Measurements from ENCODE around the gene CUX1. TPM values are rescaled to one million over a fixed set of nuclear protein-coding genes. Genes with fewer than 3 reads are reported as not detected.
A peak's percentile ranks its signal among the peaks of the same experiment; 100 is the strongest.

Gene CUX1
- total and polyA plus RNA-seq, 2 donors (not counting 1 experiment from before 2014, with no cell fraction given) = 10.8 to 86.5 TPM

- intact Hi-C loops (cut with micrococcal nuclease) = loop anchor here (5.0 kb wide), 3 partner anchors 133 to 203 kb away; no protein-coding TSS in a partner anchor
- H3K4me3 ChIP-seq (ENCODE audit: control extremely low read depth in 1 of 5, extremely low read depth in 1 of 5, insufficient read depth in 1 of 5, low read depth in 2 of 5, low read length in 4 of 5) = no peak overlapping the region
- Mint-ChIP-seq H3K9me3 (ENCODE audit: insufficient read depth) (no peaks in the 10 kb centered on the region), H3K4me3 (peak overlapping the region; percentile 54), H3K4me1 (peaks cover 67% of the 10 kb centered on the region), H3K27me3 (no peaks in the 10 kb centered on the region), H3K27ac (peak overlapping the region; percentile 68)
- ChIA-PET POLR2A (interaction anchor here (1.0 kb wide), 1 partner anchor 21 kb away, joined by 3 read pairs; no protein-coding TSS in a partner anchor), CTCF (interaction anchor here (1.0 kb wide), 1 partner anchor 24 kb away, joined by 3 read pairs; no protein-coding TSS in a partner anchor)
- H3K9ac ChIP-seq (ENCODE audit: low read length) = no peak overlapping the region
- peaks cover 8% of the 10 kb centered on the region for H4K20me1 ChIP-seq (ENCODE audit: control insufficient read depth, insufficient read depth, low read length, poor library complexity, severe bottlenecking)
- H2AFZ ChIP-seq (ENCODE audit: insufficient read depth, low read depth, low read length, poor library complexity, severe bottlenecking) = no peak overlapping the region
- WGBS (ENCODE audit: insufficient coverage) = no CpG with 5 or more reads among the region's 5 CpGs
- no peaks in the 10 kb centered on the region for H3K9me3 ChIP-seq (ENCODE audit: control extremely low read depth in 1 of 3, control insufficient read depth in 2 of 3, insufficient read depth in 1 of 3, low read length in 2 of 3)
- H3K4me2 ChIP-seq (replicated peaks; ENCODE audit: low read depth, low read length, poor library complexity, severe bottlenecking) = no peak overlapping the region
- no peak for ATAC-seq (ENCODE audit: low read depth)
- no peaks in the 10 kb centered on the region for H3K36me3 ChIP-seq (replicated peaks in 1 of 2; ENCODE audit: control extremely low read depth in 1 of 2, control insufficient read depth in 1 of 2, extremely low read depth in 1 of 2, insufficient read depth in 2 of 2, low read length in 1 of 2)
- H3K27ac ChIP-seq (ENCODE audit: low read length in 2 of 2) = peak overlapping the region in 1 of 2 donors; percentile 2
- H3K4me1 ChIP-seq (ENCODE audit: control insufficient read depth in 2 of 2, insufficient read depth in 2 of 2, low read length in 2 of 2) = peaks cover 29 to 61% of the 10 kb centered on the region in 2 donors
- H3K79me2 ChIP-seq (ENCODE audit: control insufficient read depth, insufficient read depth, low read length) = peaks cover 71% of the 10 kb centered on the region
- DNase-seq = no peak
- TF ChIP-seq CTCF (IDR thresholded peaks at IDR 0.05) (no peak), EZH2 (IDR thresholded peaks at IDR 0.05; ENCODE audit: borderline replicate concordance, insufficient read depth, low read depth, low read length, poor library complexity, severe bottlenecking) (no peak)
- no peaks in the 10 kb centered on the region for H3K27me3 ChIP-seq (replicated peaks in 1 of 4; ENCODE audit: control extremely low read depth in 1 of 4, control insufficient read depth in 3 of 4, insufficient read depth in 4 of 4, low read length in 3 of 4)
These were observed 42.1 kb downstream of the CUX1 start for GRCh38 chr7:101859411-101860106.
